ENCODE data around the gene BAIAP2L2. TPM values are rescaled to one million over a fixed set of nuclear protein-coding genes. Genes with fewer than 3 reads are reported as not detected.
A peak's percentile ranks its signal among the peaks of the same experiment; 100 is the strongest.
"Not testable (repeated sequence)": the region's sequence is repeated elsewhere in the genome, so short reads cannot be mapped to it uniquely, and the experiment has no call there.

Gene BAIAP2L2
- total RNA-seq, 2 experiments from 2014 or later, result 0.71 to 0.88 TPM

- DNase-seq, result no peak
- Mint-ChIP-seq H3K4me1 (no peaks in the 10 kb centered on the region), H3K9me3 (ENCODE audit: low read depth) (no peaks in the 10 kb centered on the region), H3K4me3 (no peak overlapping the region), H3K27me3 (no peaks in the 10 kb centered on the region), H3K36me3 (ENCODE audit: low read depth) (peaks cover 4% of the 10 kb centered on the region), H3K27ac (no peak overlapping the region)
- ChIA-PET POLR2A (no interaction called here), CTCF (no interaction called here)
- ATAC-seq, result no peak
- intact Hi-C loops (cut with DNase I, micrococcal nuclease), result no loop called here
Measured at GRCh38 chr22:38125751-38126201, 15.3 kb upstream of the BAIAP2L2 start.

GRCh38 chr22:38125038-38125610, 14.6 kb upstream of the BAIAP2L2 start:
- intact Hi-C loops (cut with DNase I, micrococcal nuclease), result no loop called here
- CTCF ChIA-PET, result no interaction called here
- no peak overlapping the region for H3K27ac Mint-ChIP-seq

GRCh38 chr22:38124236-38124974, 13.9 kb upstream of the BAIAP2L2 start:
- Mint-ChIP-seq H3K4me3 (no peak overlapping the region), H3K4me1 (no peaks in the 10 kb centered on the region), H3K27ac (peak overlapping the region; percentile 43), H3K27me3 (no peaks in the 10 kb centered on the region), H3K36me3 (ENCODE audit: low read depth) (peaks cover 4% of the 10 kb centered on the region), H3K9me3 (ENCODE audit: low read depth) (no peaks in the 10 kb centered on the region)
- ATAC-seq (no peak), DNase-seq (no peak)
- POLR2A ChIA-PET, result no interaction called here
- intact Hi-C loops (cut with DNase I, micrococcal nuclease), result no loop called here
- CTCF ChIA-PET, result interaction anchor here (0.6 to 1.7 kb wide), 2 partner anchors 10 to 29 kb away, joined by 3 to 5 read pairs; no protein-coding TSS in a partner anchor

More at GRCh38 chr22:38125038-38125610, 14.6 kb upstream of the BAIAP2L2 start:
- ATAC-seq (no peak), DNase-seq (no peak)
- Mint-ChIP-seq H3K36me3 (ENCODE audit: low read depth) (peaks cover 4% of the 10 kb centered on the region), H3K9me3 (ENCODE audit: low read depth) (no peaks in the 10 kb centered on the region), H3K27me3 (no peaks in the 10 kb centered on the region), H3K4me3 (no peak overlapping the region), H3K4me1 (no peaks in the 10 kb centered on the region)
- POLR2A ChIA-PET, result no interaction called here

- Mint-ChIP-seq H3K9me3 (ENCODE audit: low read depth) (no peaks in the 10 kb centered on the region), H3K36me3 (ENCODE audit: low read depth) (peaks cover 4% of the 10 kb centered on the region), H3K27ac (no peak overlapping the region), H3K4me1 (no peaks in the 10 kb centered on the region), H3K4me3 (no peak overlapping the region), H3K27me3 (no peaks in the 10 kb centered on the region)
- ATAC-seq, result no peak
- POLR2A ChIA-PET, result no interaction called here
- CTCF ChIA-PET, result interaction anchor here (0.7 kb wide), 1 partner anchor 260 kb away, joined by 4 read pairs; no protein-coding TSS in a partner anchor
- intact Hi-C loops (cut with DNase I, micrococcal nuclease), result no loop called here
- DNase-seq, result no peak
Measured at GRCh38 chr22:38122616-38123015, 12.1 kb upstream of the BAIAP2L2 start.

GRCh38 chr22:38120359-38121110, 10.1 kb upstream of the BAIAP2L2 start:
- intact Hi-C loops (cut with DNase I, micrococcal nuclease), result no loop called here
- ChIA-PET POLR2A (no interaction called here), CTCF (no interaction called here)
- no peak overlapping the region for H3K27ac Mint-ChIP-seq
- ATAC-seq, result no peak
- H3K9me3 Mint-ChIP-seq (ENCODE audit: low read depth), result no peaks in the 10 kb centered on the region
- DNase-seq, result no peak
- H3K4me1 Mint-ChIP-seq, result no peaks in the 10 kb centered on the region
- H3K27me3 Mint-ChIP-seq, result no peaks in the 10 kb centered on the region
- no peaks in the 10 kb centered on the region for H3K36me3 Mint-ChIP-seq (ENCODE audit: low read depth)
- H3K4me3 Mint-ChIP-seq, result no peak overlapping the region

GRCh38 chr22:38118747-38119146, 8.3 kb upstream of the BAIAP2L2 start:
- ATAC-seq; intact Hi-C loops (cut with DNase I, micrococcal nuclease); H3K36me3 Mint-ChIP-seq (ENCODE audit: low read depth); CTCF ChIA-PET; H3K27ac Mint-ChIP-seq; DNase-seq; H3K27me3 Mint-ChIP-seq; H3K4me3 Mint-ChIP-seq; H3K4me1 Mint-ChIP-seq; H3K9me3 Mint-ChIP-seq (ENCODE audit: low read depth); POLR2A ChIA-PET: not testable (repeated sequence)

GRCh38 chr22:38118182-38118581, 7.7 kb upstream of the BAIAP2L2 start:
- H3K4me3 Mint-ChIP-seq, result no peak overlapping the region
- POLR2A ChIA-PET, result no interaction called here
- no peak for ATAC-seq
- no peak for DNase-seq
- H3K9me3 Mint-ChIP-seq (ENCODE audit: low read depth), result no peaks in the 10 kb centered on the region
- H3K4me1 Mint-ChIP-seq, result no peaks in the 10 kb centered on the region
- CTCF ChIA-PET, result no interaction called here
- intact Hi-C loops (cut with DNase I, micrococcal nuclease), result no loop called here
- H3K36me3 Mint-ChIP-seq (ENCODE audit: low read depth), result peaks cover 4% of the 10 kb centered on the region
- no peaks in the 10 kb centered on the region for H3K27me3 Mint-ChIP-seq
- no peak overlapping the region for H3K27ac Mint-ChIP-seq

- DNase-seq; POLR2A ChIA-PET; H3K4me1 Mint-ChIP-seq; H3K9me3 Mint-ChIP-seq (ENCODE audit: low read depth); H3K4me3 Mint-ChIP-seq; H3K27me3 Mint-ChIP-seq; H3K36me3 Mint-ChIP-seq (ENCODE audit: low read depth); ATAC-seq; intact Hi-C loops (cut with DNase I, micrococcal nuclease); H3K27ac Mint-ChIP-seq: not testable (repeated sequence)
- CTCF ChIA-PET, result interaction anchor here (0.6 kb wide), 1 partner anchor 152 kb away, joined by 3 read pairs; no protein-coding TSS in a partner anchor
Measured at GRCh38 chr22:38117556-38117955, 7.1 kb upstream of the BAIAP2L2 start.

GRCh38 chr22:38115423-38116205, 5.1 kb upstream of the BAIAP2L2 start:
- intact Hi-C loops (cut with DNase I, micrococcal nuclease), result no loop called here
- H3K36me3 Mint-ChIP-seq (ENCODE audit: low read depth), result peaks cover 4% of the 10 kb centered on the region
- H3K9me3 Mint-ChIP-seq (ENCODE audit: low read depth), result no peaks in the 10 kb centered on the region
- no peaks in the 10 kb centered on the region for H3K27me3 Mint-ChIP-seq
- H3K4me3 Mint-ChIP-seq, result no peak overlapping the region
- no peaks in the 10 kb centered on the region for H3K4me1 Mint-ChIP-seq
- DNase-seq (no peak), ATAC-seq (no peak)
- ChIA-PET POLR2A (no interaction called here), CTCF (interaction anchor here (0.7 to 1.5 kb wide), 5 partner anchors 8 to 439 kb away, joined by 3 to 5 read pairs (median 3); no protein-coding TSS in a partner anchor)
- H3K27ac Mint-ChIP-seq, result no peak overlapping the region

- peak; percentile 95 for ATAC-seq
- Mint-ChIP-seq H3K36me3 (ENCODE audit: low read depth) (peaks cover 4% of the 10 kb centered on the region), H3K27ac (no peak overlapping the region), H3K27me3 (no peaks in the 10 kb centered on the region), H3K4me1 (no peaks in the 10 kb centered on the region), H3K4me3 (no peak overlapping the region), H3K9me3 (ENCODE audit: low read depth) (no peaks in the 10 kb centered on the region)
- intact Hi-C loops (cut with DNase I, micrococcal nuclease), result loop anchor here in 1 of 2 experiments (1.0 kb wide), 2 partner anchors 116 to 239 kb away; no protein-coding TSS in a partner anchor
- CTCF ChIA-PET, result interaction anchor here (0.5 to 1.5 kb wide), 11 partner anchors 9 to 810 kb away, joined by 3 to 5 read pairs (median 3); no protein-coding TSS in a partner anchor
- POLR2A ChIA-PET, result no interaction called here
- DNase-seq, result peak; percentile 89
Measured at GRCh38 chr22:38114484-38115398, 4.3 kb upstream of the BAIAP2L2 start.

All from activated CD4-positive, alpha-beta T cell treated with anti-CD3 and anti-CD28 coated beads for 36 hours (primary cell).